DMS 273 treated with DMSO at 0.1 percent for 48 hours (cell line): ENCODE measurements around the gene ASIC2.

ENCODE experiments used
- DNase-seq: peaks from one replicate; lab custom pipeline; 2025; lab: John Stamatoyannopoulos, UW

ASIC2 gene

GRCh38 chr17:33152783-33153182 lies 140.3 kb downstream of the ASIC2 start:
- DNase-seq, result no peak

- no peak for DNase-seq
These were observed 141.5 kb downstream of the ASIC2 start for GRCh38 chr17:33151565-33151964.

GRCh38 chr17:33145941-33146340 lies 147.2 kb downstream of the ASIC2 start:
- DNase-seq, result no peak

- no peak for DNase-seq
These were observed 148.3 kb downstream of the ASIC2 start for GRCh38 chr17:33144837-33145236.

- DNase-seq, result no peak
These were observed 150.3 kb downstream of the ASIC2 start for GRCh38 chr17:33142705-33143299.

GRCh38 chr17:33140413-33141099 lies 152.5 kb downstream of the ASIC2 start:
- DNase-seq, result no peak

GRCh38 chr17:33138627-33139026 lies 154.5 kb downstream of the ASIC2 start:
- DNase-seq, result no peak

GRCh38 chr17:33137426-33137825 lies 155.7 kb downstream of the ASIC2 start:
- peak; percentile 52 for DNase-seq

GRCh38 chr17:33135691-33136090 lies 157.4 kb downstream of the ASIC2 start:
- DNase-seq, result no peak

GRCh38 chr17:33131620-33132019 lies 161.5 kb downstream of the ASIC2 start:
- no peak for DNase-seq

- no peak for DNase-seq
These were observed 165.4 kb downstream of the ASIC2 start for GRCh38 chr17:33127706-33128105.

- DNase-seq, result no peak
These were observed 167.0 kb downstream of the ASIC2 start for GRCh38 chr17:33126086-33126485.

- DNase-seq, result no peak
These were observed 167.5 kb downstream of the ASIC2 start for GRCh38 chr17:33125552-33125950.

- DNase-seq, result no peak
These were observed 168.1 kb downstream of the ASIC2 start for GRCh38 chr17:33124871-33125551.

GRCh38 chr17:33124185-33124584 lies 168.9 kb downstream of the ASIC2 start:
- no peak for DNase-seq

- DNase-seq, result no peak
These were observed 171.3 kb downstream of the ASIC2 start for GRCh38 chr17:33121756-33122155.

- no peak for DNase-seq
These were observed 171.8 kb downstream of the ASIC2 start for GRCh38 chr17:33121272-33121671.

GRCh38 chr17:33120103-33120502 lies 173.0 kb downstream of the ASIC2 start:
- no peak for DNase-seq

- DNase-seq, result no peak
These were observed 174.6 kb downstream of the ASIC2 start for GRCh38 chr17:33118391-33119075.

GRCh38 chr17:33116021-33116551 lies 177.0 kb downstream of the ASIC2 start:
- no peak for DNase-seq

GRCh38 chr17:33115366-33115765 lies 177.7 kb downstream of the ASIC2 start:
- DNase-seq, result no peak

- no peak for DNase-seq
These were observed 179.1 kb downstream of the ASIC2 start for GRCh38 chr17:33113991-33114370.
